GM12878 (cell line): ENCODE measurements around the gene RARB. TPM values are rescaled to one million over a fixed set of nuclear protein-coding genes. Genes with fewer than 3 reads are reported as not detected.

ENCODE experiments used
- ATF2 ChIP-seq: IDR thresholded peaks from 2 replicates; pipeline ENCODE4 v1.6.1; 2012; ENCODE audit warnings: low read length, inconsistent platforms
- BACH1 ChIP-seq: fragments of 450-650 bp; IDR thresholded peaks from 2 replicates; pipeline ENCODE4 v1.6.1; 2017; ENCODE audit warnings: mild to moderate bottlenecking, borderline replicate concordance
- BHLHE40 ChIP-seq, 2 experiments: fragments of 450-650 bp in 1 of 2; IDR thresholded peaks; 2 replicates each; pipeline ENCODE4 v1.6.1; 2011 to 2017; ENCODE audit warnings: low read depth in 2 of 2, borderline replicate concordance in 1 of 2, improper control_type of control experiment in 1 of 2, low read length in 1 of 2, mild to moderate bottlenecking in 1 of 2
- HDAC2 ChIP-seq: fragments of 200-600 bp; sonication (generic); IDR thresholded peaks from 2 replicates; pipeline ENCODE4 v1.6.1; 2017
- JUND ChIP-seq: IDR thresholded peaks from 2 replicates; pipeline ENCODE4 v1.6.1; 2012; ENCODE audit warnings: low read depth, mild to moderate bottlenecking, low read length, improper control_type of control experiment, moderate library complexity
- KLF5 ChIP-seq: fragments of 450-650 bp; IDR thresholded peaks from 2 replicates; pipeline ENCODE4 v1.6.1; 2014; ENCODE audit warnings: mild to moderate bottlenecking; ENCODE audit not compliant: partially characterized antibody
- MEF2B ChIP-seq: fragments of 450-650 bp; IDR thresholded peaks from 2 replicates; pipeline ENCODE4 v1.6.1; 2018; ENCODE audit warnings: mild to moderate bottlenecking, moderate library complexity; ENCODE audit not compliant: partially characterized antibody, poor library complexity, severe bottlenecking
- POLR2AphosphoS5 ChIP-seq: IDR thresholded peaks from 2 replicates; pipeline ENCODE4 v1.6.1; 2011; ENCODE audit warnings: mild to moderate bottlenecking, low read length, inconsistent platforms
- RAD21 ChIP-seq: IDR thresholded peaks from 2 replicates; pipeline ENCODE4 v1.6.1; 2011; ENCODE audit warnings: mild to moderate bottlenecking, low read depth, low read length, moderate library complexity; ENCODE audit not compliant: insufficient read depth
- SREBF1 ChIP-seq: IDR thresholded peaks from 2 replicates; pipeline ENCODE4 v1.6.1; 2012; ENCODE audit warnings: mild to moderate bottlenecking, low read length
- ZNF274 ChIP-seq: IDR thresholded peaks from one replicate; pipeline ENCODE4 v1.8.0; 2011; ENCODE audit not compliant: insufficient read length, insufficient read depth
- ZZZ3 ChIP-seq: IDR thresholded peaks from 2 replicates; pipeline ENCODE4 v1.6.1; 2011; ENCODE audit warnings: low read depth; ENCODE audit not compliant: control insufficient read depth, insufficient read length
- polyA plus RNA-seq, 11 experiments: library from polyadenylated mRNA; depleted of rRNA in 4 of 11; unstranded in 6 of 11; stranded (reverse) in 5 of 11; fragments of >200 nt; fragmentation: Nextera tagmentation in 4 of 11; fragmentation: Illumina TruSeq in 1 of 11; extraction: Ambion mirVana in 4 of 11; extraction: Trizol in 1 of 11; gene quantifications; 1 replicate in 1 of 11; 2 replicates in 10 of 11; pipeline versions ENCODE4 v1.2.1 to v1.2.3, GENCODE V29; 2011 to 2016; ENCODE audit warnings: inconsistent platforms in 2 of 11, missing spikeins in 2 of 11, low read depth in 1 of 11
- total RNA-seq, 4 experiments: library from RNA; depleted of rRNA in 3 of 4; stranded (reverse); fragments of >200 nt in 3 of 4; fragmentation: Illumina TruSeq in 1 of 4; extraction: Trizol in 1 of 4; gene quantifications; 2 replicates each; pipeline versions ENCODE4 v1.2.1 to v1.2.3, GENCODE V29; 2013 to 2021

The RARB gene
- total and polyA plus RNA-seq, 10 of the 15 experiments (the other 5 are each of a cell fraction or from before 2014, with no cell fraction given) = 0.05 to 0.06 TPM; not detected in 8

GRCh38 chr3:25430935-25431770, 3.1 kb downstream of the RARB start (continued):
- TF ChIP-seq BACH1 = no peak
- TF ChIP-seq SREBF1 = no peak
- TF ChIP-seq POLR2AphosphoS5 = no peak
- no peak for TF ChIP-seq ATF2
- no peak for TF ChIP-seq BHLHE40 (IDR thresholded peaks at IDR 0.05; ENCODE audit: borderline replicate concordance in 1 of 2, low read depth in 2 of 2, low read length in 1 of 2)
- no peak for TF ChIP-seq KLF5
- no peak for TF ChIP-seq JUND
- TF ChIP-seq ZZZ3 = no peak
- no peak for TF ChIP-seq ZNF274
- TF ChIP-seq HDAC2 = no peak
- TF ChIP-seq RAD21 = no peak
- no peak for TF ChIP-seq MEF2B
